GM18870 (cell line): ENCODE results near the gene RPL31.
"Not testable (repeated sequence)": the region's sequence is repeated elsewhere in the genome, so short reads cannot be mapped to it uniquely, and the experiment has no call there.

Experiments used
- ATAC-seq: cut with Tn5 transposase; IDR thresholded peaks from one replicate; pipeline ENCODE4 v1.9.1; 2021; ENCODE audit warnings: moderate library complexity; ENCODE audit not compliant: unreplicated experiment

The RPL31 gene

DNA sequence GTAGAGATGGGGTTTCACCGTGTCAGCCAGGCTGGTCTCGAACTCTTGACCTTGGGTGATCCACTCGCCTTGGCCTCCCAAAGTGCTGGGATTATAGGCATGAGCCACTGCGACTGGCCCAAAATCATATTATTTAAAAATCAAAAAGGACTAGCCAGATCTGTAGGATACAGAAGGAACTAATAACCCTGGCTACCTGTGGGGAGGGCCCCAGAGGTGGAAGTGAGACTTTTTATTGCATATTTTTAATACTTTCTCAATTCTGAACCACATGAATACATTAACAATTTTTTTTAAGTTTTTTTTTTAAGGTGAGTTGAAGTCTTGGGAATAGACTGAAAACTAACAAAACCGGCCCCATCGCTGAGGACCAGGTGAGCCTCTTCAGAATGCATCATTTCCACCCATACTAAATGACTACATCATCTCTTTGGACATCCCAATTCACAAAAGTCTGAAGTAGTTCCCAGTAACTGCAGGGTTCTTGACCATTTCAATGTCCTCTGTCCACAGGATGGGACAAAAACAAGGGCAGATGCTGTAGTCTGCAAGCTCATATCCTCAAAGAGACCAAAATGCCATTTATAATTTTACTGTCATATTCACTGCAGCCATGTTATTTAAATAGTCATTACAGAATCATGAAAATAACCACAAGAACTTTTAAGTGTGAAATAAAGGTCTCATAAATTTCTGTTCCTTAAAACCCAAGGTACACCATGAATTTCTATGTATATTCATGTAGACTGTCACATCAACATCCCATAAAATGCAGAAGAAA, 21.4 kb downstream of the RPL31 start:
- no peak for ATAC-seq

DNA sequence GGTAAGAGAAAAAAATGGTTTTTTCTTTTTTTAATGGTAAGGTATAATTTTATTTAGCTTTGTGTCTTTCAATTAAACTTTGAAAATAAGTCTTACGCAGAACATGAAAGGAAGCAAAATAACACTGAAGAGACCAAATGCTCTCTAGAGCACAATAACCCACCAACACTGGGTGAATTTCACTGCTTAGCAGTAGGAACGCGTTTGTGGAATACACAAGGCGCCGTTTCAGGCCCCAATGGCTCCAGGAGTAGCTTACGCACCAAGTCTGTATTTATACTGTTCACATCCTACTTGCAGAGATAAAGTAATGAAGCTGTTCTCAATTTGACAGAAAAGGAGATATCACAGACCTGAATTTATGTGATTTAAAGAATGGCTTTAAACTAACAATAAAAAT, 23.5 kb downstream of the RPL31 start:
- no peak for ATAC-seq

DNA sequence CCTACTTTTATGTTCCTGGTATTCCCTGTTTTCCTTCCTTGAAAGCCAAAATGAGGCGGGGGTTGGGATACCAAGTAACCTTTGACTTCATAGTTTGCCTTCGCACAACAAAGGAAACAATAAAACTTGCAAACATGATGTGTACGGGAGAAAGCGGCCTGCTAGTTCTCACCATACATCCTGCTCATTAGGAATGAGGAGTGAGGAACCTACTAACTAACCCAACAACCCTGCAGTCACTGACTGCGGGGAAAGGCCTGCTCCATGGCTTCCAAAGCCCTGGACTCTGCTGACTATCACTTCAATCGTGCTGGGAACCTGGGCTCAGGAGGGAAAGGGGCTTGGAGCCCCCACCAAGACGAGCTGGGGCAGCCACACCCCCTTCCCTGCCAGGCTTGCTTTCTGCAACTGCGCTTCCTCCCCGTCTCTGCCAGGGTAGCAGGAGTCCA, 24.2 kb downstream of the RPL31 start:
- ATAC-seq, result no peak

DNA sequence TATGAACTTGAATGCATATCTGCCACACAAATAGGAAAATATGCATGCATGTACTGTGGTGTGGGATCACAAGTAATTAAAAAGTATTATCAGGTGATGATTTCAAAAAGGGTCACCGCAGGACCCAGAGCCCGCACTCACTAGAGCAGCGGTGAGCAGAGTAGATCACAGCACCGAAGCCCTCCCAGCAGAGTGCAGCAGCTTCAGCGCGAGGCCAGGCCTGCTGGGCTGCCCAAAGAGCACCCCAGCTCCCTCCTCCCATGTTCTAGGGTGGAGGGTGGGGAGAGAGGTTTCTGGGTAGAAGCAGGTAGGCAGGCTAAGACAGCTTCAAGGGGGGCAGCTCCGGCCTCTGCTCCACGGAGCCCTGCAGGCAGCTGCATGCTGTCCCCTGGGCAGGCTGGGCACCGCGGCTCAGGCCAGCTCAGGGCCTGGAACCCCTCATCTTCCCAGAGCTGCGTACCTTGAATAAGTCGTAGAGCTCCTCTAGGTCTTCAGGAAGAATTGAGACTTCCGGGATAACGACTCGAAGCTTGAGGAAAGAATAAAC, 24.9 kb downstream of the RPL31 start:
- ATAC-seq, result no peak

DNA sequence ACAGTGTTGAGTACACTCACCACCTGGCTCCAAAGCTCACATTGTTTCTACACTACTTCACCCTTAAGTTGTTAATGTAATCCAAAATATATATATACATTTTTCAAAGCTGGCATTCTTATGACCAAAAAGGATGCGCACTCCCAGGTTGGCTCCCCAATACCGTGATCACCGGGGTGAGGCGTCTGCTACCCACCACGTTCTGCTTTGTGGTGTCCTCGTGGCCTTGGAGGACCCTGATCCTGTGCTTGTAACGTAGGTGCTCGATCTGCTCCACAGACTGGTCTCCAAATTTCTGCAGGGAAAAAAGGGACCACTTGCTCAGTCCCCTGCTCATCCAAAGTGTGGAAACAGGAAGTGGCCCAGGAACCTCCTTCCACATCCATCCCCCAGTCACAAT, 25.8 kb downstream of the RPL31 start:
- no peak for ATAC-seq

DNA sequence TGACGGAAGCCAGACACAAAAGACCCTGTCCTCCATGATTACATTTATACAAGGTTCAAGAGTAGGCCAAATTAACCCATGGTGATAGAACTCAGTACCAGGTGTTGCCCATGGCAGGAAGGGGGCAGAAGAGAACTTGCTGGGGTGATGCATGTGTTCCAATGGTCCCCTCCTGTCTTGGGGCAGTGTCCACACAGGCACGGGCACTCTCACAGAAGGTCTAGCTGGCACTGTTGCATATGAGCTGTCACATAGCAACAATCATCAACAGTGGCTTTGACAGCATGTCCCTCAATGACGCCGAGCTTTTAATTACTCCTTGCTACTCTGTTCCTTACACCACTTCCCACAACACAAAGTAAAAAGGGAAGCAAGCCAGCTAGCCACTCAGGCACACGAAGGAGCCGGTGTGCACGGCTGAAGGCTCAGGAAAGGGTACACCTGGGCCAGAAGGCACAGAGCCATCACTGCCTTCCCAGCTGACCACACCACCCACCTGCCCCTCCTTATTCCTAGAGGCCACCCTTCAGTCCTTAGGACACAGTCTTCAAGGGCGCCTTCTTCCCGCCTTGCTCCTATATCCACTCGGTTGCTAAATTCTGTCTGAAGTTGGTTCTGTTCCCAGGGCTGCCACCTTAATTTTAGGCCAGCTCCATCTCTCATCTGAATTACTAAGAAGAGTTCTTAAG, 28.9 kb downstream of the RPL31 start:
- ATAC-seq, result no peak

DNA sequence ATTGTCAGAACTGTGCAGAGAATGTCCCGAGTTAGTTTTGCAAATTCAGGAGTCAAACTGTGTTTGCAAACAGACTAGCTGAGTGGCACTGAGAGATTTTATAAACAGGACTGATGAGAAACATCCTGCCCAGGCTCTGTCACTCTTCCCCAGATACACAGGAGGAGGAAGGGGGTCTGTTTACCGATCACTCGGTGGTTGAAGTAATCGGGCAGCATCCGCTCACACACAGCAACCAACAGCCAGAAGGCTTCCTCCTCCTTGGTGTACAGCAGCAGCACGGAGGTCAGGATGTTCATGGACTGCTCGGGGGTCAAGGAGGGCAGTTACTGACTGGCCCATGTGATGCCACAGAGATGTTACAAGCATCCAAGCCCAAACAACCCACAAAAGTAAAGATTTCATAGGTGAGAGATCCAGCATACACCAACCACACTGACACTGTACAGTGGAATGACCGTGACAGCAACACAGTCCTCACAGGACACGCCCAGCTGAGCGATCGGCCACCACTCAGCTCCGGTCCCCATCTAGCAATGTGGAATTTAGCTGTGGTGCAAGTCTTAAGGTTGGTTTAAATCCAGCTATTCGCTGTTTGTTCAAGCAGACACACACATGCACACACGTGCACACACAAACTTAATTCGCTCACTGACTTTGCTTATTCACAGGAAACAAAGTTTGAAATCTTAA, 30.1 kb downstream of the RPL31 start:
- ATAC-seq, result no peak

DNA sequence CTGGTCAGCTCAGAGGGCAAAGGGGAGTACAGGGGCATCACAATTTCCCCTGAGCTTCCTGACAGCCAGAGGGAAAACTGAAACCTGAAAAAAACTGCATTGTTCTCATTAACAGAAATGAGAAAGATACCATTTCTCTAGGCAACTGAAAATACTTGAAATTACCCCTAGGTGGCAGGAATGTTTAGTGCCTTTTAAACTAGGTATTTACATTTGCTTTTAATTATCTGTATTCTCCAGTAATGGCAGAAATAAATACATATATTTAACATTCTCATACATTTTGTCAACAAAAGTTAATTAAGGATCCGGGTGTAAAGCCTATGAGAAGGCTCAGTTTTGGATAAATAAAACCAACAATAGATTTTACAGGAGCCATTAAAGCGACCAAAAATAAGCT, 34.5 kb downstream of the RPL31 start:
- ATAC-seq, result no peak

DNA sequence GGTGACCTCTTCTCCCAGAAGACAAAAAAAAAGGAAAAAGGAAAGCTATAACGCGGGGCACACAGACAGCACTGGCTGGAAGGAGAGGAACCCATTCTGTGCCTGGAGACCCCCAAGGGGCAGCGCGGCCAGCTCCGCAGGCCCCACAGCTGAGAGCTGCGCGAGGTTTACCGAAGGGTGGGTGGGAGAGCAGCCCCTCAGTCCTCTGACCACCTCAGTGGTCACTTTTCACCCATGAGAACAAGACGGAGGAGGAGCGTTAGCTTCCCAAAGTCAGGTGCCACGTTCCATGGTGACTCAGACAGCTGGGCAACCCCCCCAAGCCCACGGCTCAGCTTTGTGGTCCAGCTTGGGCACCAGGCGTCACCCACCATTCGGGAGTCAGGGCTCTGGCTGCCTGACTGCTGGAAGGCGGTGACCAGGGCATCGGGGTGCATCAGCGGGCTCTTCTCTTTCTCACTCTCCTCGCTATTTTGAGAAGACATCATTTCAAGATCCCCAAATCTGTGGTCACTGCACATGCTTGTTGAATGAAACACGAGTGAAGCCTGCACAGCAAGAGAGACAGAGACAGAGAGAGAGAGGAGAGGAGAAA, 35.2 kb downstream of the RPL31 start:
- no peak for ATAC-seq

DNA sequence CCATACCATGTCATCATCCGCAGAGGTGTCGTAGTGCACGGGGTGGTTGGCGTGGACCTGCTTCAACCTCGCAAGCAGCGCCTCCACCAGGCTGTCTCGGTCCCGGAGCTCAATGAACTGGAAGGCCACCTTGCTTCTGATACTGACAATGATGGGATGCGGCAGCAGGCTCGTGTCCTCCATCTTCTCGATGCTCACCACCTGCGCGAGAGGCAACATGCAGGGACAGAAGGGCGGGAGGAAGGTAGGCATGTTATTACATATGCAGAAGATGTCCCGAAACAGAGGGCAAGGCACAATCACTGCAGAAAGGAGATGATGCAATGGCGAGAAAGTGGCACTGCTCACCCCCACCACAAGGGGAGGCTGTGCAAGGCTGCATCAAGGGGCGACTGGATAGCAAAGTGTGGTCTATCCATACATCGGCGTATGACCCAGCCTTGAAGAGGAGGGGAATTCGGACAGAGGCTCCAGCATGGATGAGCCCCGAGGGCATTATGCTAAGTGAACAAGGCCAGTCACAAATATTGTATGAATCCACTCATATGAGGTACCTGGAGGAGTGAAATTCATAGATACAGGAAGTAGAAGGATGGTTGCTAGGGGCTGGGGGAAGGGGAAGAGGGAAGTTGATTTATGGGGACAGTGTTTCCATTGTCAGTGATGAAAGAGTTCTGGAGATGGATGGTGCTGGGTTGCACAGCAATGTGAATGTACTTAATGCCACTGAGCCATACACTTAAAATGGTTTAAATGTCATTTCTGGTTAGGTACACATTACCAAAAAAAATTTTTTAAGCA, 36.6 kb downstream of the RPL31 start:
- ATAC-seq, result no peak

DNA sequence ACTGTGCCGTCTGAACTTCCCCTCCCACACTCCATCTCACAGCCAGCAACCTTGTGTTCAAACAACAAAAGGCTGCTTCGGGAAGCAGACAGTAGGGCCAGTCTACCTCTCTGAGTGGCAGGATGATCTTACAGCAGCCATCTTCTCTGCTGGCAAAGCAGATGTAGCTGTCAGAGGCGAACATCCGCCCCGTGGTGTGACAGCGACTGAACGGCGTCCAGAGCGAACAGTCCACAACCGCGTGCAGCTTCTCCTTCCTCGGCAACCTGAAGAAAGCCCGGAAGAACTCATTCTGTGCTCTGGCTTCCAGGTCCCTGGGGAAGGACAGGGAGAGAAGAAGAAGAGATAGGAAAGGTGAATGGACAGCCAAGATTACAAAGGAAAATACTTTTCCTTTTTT, 38.0 kb downstream of the RPL31 start:
- ATAC-seq, result no peak

DNA sequence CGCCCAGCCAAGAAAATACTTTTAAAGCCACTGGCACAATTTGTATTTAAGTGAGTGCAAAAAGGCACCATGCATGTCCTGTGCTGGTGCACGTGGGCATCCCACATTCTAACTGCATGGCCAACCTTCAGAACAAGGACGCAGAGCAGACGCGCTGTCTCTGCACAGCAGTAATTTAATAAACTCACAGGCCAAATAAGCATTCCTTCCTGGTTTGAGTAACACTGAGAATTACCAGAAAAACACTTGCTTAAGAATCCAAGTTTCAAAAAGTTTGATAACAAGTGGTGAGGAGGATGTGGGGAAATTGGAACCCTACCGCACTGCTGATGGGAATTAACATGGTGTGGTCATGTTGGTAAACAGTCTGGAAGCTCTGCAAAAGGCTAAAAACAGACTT, 38.7 kb downstream of the RPL31 start:
- ATAC-seq, result no peak

DNA sequence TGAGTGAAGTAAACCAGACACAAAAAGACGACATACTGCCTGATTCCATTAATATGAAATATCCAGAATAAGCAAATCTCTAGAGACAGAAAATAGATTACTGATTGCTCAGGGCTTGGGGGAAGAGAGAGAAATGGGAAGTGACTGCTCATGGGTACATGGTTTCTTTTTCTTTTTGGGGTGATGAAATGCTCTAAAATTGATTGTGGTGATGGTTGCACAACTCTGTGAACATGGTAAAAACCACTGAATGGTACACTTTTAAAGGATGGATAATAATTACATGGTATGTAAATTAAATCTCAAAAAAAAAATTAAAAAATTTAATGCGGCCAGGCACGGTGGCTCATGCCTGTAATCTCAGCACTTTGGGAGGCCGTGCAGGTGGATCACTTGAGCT, 39.3 kb downstream of the RPL31 start:
- ATAC-seq, result no peak

DNA sequence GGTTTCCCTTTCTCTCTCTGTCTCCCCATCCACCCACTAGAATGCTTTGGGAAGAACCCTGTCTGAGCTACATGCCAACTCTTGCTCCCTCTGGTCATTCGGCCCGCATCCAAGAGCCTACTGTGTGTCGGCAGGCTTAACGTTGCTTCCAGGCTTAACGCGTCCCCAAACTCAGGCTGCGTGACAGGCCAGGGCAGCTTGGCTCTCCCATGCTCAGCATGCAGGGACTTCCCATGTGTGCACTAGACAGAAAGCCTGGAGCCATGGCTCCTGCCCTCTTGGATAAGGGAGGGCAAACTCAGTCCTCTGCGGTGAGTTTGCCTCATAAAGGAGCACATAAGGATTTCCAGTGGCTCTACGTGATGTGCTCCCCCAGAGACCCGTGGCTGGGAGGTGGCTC, 43.2 kb downstream of the RPL31 start:
- ATAC-seq, result no peak

DNA sequence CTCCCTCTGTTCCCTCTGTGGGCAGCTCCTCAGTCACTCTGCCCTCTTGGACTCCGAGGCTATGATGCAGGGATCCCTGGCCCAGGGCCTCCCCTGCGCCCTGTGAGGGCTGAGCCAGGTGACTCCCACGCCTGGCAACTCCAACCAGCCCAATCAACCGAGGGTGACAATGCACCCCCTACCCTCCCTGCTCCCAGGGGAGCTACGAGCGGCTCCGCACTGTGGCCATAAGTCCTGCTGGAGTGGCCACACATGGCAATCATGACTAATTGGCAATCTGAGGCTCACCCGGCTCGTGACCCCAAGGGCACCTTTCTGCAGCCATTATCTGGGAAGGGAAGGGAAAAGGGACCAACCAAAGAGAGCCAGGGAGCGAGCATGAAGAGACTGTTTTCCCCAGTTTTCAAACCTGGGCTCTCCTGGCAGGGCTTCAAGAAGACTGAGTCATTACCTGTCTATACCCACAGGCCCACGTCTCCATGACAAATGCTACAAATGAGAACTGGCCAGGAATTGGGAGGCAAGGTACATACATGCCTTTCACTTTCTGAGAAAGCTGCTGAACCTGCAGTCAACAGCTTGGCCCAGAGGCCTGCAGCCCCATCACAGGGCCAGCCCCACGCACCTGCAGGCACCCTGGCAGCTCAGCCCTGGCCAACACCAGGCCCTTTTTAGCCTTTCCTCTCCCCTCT, 45.1 kb downstream of the RPL31 start:
- ATAC-seq, result no peak

DNA sequence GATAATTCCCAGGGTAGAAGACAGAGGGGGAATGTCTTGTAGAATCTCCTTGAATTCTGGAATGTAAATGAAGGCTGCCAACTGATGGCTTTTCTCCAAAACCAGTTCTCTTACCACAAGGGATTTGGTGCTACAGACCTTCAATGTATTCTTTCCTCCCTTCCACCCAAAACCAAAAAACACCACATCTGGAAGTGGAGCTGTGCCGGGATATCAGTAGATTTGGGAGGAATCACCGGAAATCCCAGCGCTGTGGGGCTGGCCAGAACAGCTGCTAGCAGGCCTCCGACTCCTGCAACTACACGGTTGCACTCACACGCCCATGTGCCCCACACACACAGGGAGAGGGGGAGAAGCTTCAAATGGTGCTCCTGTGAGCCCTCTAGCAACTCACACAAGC, 45.7 kb downstream of the RPL31 start:
- no peak for ATAC-seq

DNA sequence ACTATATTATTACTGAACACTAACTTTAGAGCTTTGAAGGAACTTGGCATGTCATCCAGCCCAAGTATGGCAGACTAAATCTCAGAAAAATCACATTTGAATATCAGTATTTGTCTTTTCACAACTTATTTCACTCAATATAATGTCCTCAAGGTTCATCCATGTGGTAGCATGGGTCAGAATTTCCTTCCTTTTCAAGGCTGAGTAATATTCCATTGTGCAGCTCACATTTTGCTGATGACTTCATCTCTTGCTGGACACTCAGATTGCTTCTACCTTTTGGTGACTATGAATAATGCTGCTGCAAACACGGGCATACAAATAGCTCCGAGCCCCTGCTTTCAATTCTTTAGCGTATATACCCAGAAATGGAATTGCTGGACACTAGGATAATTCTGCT, 46.7 kb downstream of the RPL31 start:
- no peak for ATAC-seq

DNA sequence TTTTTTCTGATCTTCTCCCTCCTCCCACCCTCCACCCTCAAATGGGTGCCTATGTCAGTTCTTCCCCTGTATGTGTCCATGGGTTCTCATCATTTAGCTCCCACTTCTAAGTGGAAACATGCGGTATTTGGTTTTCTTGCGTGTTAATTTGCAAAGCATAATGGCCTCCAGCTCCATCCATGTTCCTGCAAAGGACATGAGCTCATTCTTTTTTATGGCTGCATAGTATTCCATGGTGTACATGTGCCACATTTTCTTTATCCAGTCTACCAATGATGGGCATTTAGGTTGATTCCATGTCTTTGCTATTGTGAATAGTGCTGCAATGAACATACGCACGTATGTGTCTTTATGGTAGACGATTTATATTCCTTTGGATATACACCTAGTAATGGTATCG, 48.8 kb downstream of the RPL31 start:
- ATAC-seq, result not testable (repeated sequence)

DNA sequence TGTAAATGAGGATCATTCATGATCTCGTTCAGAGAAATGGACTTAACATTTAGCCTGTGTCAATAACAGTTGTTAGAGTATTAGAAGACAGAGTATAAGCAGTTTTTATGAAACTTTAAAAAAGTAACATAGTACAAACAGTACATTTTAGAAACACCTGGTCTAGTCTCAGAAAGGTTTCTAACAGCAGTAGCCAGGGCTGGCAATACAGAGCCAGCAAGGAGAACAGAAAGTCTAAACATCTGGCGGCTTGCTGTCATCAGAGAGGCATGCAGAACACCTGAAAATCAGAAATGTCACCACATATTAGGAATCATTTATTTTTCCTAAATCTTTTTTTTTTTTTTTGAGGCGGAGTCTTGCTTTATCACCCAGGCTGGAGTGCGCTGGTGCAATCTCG, 50.1 kb downstream of the RPL31 start:
- no peak for ATAC-seq

DNA sequence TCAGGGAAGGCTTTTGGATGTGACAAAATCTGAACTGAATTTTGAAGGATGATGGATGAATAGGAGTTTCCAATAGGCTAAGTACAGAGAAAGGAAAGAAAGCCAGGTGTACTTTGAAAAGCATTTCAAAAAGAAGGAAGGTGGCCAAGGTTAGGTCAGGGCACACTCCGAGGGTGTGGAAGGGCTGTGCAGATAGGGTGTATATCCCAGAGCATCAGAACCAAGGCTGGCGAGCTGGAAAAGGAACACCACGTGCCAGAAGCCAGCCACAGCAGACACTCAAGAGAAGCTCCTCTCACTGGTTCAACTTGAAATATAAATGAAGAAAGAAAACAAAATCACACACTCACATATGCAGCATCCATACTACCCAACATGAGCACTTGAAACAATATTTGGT, 51.0 kb downstream of the RPL31 start:
- no peak for ATAC-seq
